HG03159 (cell line): ENCODE measurements around the gene BMAL1.

ENCODE experiments used
- ATAC-seq: cut with Tn5 transposase; IDR thresholded peaks from one replicate; pipeline ENCODE4 v1.9.1; 2021; ENCODE audit warnings: mild to moderate bottlenecking, moderate library complexity; ENCODE audit not compliant: unreplicated experiment

The BMAL1 gene

DNA sequence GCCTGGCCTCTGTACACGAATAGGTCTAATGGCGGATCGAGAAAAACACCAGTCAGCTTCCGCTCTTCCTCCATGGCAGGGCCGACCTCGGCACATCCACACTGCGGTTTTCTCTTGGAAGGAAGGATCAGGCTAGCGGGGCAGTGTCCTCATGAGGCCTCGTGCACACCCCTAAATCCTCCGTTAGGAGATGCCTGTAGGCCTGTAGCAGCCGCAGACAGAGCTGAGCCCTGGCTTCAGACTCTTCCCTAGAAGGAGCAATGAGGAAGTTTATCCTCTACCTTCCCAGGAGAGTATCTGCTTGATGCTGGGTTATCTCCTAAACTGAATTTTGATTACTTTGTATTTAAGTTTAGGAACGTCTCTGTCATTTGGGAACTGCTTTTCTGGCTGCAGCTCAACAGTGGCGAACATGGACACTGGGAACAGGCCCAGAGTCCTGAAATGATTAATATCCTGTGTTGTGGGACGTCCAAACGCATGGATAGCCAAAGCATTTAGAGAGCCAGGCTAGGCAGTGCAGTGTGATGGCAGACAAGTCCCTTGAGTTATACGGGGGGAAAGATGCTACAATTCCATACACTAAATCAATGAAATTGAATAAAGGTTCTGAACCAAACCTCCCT lies 16.5 kb upstream of the BMAL1 start:
- ATAC-seq, result no peak

DNA sequence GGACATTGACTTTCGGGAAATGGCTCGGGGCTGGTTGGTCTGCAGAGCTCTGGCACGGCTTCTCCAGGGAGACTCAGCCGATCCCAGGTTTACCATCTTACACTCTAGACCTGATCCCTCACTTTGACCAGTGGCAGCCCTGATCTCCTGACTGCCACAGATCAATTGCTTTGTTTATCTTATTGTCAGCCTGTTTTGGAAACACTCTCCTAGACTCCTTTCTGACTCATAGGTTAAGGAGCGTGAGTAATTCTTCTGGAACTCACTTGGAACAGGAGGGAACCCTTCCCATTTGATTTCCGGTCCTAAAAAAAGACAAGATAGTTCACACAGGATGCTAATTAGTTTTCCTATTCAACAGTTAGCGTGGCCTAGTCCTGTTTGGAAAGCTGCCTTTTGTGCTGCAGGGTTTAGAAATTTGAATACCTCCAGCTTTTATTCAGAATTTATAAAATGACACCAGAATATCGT lies 16.0 kb upstream of the BMAL1 start:
- ATAC-seq, result no peak

DNA sequence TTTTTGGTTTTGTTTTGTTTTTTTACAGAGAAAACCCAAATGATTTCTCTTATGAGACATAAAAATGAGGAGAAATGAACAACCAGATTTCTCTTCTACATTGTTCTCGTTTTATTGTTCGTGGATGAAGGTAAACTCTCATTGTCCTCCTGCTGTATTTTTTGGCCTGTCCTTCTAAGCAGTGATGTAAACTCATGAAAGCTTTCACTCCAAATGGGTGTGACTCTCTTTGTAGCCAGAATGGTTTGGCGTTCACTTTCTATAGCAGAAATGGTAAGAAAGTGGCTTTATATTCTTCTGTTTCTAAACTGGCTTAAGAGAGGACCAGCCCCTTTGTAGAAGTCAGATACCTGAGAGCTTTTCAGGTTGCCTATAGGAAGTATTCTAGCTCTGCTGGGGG lies 15.5 kb upstream of the BMAL1 start:
- ATAC-seq, result no peak

DNA sequence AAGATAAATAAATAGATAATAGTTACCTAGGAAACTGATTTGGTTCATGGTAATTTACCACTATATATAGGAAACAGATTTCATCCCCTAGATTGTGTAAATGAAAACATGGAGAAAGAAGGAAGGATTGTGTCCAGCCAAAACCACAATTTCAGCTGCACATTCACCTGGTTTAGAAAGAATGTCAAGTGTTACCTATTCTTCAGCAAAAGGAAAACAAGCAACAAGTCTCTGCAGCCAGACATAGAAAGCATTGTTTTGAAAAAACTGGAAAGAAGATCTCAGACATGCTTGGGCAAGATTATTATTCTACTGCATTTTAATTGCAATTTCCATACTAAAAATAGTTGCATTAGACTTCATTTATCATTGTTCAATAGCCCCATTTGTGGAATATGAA lies 8.8 kb upstream of the BMAL1 start:
- no peak for ATAC-seq

DNA sequence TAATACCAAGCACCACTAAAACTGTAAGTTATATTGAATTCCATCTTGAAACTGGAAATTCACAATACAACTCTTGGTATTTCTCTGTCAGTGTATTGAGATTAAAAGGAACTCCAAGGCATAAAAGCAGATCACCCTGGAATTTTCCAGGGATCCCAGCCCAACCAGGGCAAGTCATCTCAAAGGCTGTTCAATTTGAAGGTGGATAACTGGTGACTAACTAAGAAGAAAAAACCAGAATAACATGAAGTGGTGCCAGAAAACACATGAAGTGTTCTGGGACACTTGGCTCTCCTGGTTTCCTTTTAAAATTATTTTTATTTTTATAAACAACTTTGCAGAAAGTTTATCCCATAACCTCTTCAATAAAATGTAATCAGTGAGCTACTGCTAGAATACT lies 7.8 kb upstream of the BMAL1 start:
- no peak for ATAC-seq

DNA sequence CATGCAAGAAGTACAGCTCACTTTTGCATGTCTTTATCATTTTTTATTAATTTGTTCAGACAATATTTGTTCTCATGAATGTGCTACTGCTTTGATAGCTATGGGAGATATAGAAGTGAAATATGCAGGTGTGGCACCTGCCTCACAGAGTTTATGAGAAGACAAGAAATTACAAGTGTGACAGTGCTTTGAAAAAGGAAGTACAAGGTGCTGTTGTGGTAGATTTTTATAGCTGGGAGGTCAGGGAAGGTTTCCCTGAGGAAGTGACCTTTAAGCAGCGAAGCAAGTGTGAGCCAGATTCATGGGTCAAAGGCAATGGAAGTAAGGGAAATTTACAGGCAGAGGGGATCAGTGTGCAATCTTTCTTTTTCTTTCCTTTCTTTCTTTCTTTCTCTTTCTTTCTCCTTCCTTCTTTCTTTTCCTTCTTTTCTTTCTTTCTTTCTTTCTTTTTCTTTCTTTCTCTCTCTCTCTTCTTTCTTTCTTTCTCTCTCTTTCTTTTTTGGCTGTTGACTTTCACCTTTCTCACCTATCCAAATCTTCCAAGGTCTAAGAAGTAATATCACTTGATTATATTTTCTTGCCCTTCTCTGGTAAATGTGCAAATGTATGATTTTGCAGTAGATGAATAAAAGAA lies 6.4 kb upstream of the BMAL1 start:
- ATAC-seq, result no peak

DNA sequence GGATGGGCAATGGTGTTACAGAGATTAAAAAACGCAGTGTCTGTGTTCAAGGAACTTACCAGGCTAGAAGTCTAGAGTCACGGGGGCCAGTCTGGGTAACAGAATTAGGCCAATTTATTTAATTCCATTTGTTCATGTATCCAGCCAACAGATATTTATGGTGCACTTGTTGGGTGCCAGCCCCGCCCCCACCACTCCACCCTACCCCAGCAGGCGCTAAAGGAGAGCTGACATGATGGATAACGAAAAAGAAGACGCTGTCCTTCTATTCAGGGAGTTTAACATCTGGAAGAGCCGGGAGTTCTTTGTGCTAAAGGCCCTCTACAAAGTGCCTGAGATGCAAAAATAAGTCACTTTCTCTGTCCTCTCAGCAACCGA lies 1.1 kb upstream of the BMAL1 start:
- ATAC-seq, result no peak

DNA sequence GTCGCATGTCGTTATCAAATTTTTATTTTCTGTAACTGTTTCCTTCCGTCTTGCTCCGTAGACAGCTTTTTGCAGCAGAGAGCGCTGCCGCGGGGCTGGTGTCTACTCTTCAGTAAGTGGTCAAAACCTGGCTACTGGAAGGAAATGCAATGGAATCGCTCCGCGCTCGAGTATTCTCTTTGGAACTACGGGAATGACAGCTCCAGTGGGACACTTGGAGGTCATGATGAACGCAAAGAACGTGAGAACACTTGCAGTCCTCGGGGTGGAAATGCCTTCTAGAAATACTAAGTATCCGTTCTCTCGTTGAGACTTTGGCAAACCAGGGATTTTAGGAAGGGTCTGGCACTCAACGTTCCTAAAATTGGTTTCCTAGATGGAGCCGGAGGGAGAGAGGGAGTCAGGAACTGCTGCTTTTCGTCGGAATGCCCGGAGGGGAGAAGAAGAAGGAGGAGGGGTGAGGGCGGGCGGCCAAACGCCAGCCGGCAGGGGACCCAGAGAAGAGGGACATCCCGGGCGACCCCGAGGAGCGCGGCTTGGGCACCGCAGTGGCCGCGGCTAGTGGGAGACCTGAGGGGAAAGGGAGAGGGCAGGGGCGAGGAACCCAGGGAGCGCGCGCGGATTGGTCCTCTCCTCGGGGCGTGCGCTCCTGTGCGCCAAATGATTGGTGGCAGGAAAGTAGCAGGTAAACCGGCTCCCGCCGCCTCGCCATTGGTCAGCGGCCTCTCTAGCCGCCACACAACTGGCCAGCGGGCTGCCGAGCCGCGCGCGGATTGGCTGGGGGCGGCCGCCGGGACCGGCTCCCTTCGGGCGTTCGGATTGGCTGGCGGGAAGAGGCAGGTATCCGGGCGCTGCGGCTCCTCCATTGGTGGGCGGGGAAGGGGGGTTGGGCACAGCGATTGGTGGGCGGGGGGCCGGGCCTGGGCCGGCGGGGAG lies 490 bp upstream of the BMAL1 start:
- ATAC-seq, result peak; percentile 90

DNA sequence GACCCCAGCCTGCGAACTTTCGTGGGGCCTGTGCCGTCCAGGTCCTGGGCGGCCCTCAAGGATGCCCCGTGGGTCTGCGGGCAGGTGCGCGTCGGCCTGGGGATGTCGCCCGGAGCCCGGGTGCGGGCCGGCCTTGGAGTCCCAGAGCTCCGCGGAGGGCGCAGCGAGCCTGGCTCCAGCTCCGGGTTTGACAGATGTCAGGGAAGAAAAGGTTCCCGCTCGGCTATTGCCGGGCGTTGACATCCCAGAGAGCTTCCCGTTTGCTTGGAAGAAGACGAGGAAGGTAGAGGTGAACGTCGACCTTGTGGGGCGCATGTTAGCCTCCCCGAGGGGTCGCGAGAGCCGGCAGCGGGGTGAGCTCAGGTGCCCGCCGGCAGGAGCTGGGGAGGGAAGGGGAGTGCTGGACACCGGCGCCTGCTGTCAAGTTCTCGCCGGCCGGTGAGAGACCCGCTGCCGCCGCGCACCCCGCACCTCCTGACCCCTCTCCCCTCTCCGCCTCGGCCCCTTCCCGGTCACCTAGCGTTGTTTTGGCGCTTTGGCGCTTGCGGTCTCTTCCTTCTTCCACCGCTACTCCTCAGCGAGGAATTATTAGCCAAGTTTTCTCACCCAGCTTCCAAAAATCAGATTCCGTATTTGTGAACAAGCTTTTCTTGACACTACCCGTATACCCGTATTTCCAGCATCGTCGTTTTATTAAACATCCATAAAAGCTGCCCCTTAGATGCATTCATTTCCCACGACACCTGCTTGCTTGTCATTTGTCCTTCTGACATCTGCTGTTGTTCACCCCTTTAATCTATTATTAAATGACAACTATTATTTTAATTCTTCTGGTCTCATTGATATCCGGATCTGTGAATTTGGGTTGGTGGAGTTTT lies 1.3 kb downstream of the BMAL1 start:
- no peak for ATAC-seq

DNA sequence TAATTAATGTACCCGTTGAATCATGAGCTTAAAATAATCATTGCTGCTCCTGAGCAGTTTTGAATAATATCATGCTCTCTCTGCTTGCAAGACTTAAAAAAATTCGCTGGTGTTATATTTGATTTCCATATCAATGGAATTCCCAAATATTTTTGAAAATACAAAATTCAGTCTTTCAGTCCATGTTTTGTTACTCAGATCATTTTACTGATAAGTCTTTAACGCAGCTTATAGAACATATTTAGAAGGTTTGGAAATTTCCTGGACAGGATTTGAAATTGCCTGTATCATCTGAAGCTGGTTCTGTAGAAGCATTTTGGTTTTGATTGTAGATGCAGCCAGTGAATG lies 1.9 kb downstream of the BMAL1 start:
- ATAC-seq, result no peak

DNA sequence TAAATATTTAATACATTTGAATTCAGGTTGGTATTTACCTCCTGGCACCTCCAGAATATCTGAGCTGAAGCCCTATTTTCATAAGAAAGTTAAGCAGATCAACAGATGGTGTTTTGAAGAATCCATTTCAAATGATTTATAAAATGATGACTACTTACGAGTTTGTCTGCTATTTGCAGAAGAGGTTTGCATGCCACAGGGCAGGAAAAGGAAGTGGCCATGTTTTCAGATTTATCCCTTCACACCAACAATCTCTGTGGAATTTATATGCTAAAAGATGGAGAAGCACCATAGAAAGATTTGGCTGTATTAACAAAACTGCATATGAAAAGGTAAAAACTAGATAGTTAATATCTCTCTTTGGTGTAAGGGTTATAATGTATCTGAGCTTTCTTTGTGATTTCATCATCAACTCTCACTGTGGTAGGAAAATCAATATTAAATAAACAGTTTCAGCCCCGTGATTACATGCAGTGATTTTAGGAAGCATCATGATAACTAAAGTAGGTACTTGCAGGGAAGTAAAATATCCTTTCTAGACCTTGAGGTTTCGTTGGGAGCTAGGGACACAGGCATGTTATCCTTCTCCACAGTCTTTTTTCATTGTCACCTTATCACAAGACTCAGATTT lies 2.6 kb downstream of the BMAL1 start:
- no peak for ATAC-seq

DNA sequence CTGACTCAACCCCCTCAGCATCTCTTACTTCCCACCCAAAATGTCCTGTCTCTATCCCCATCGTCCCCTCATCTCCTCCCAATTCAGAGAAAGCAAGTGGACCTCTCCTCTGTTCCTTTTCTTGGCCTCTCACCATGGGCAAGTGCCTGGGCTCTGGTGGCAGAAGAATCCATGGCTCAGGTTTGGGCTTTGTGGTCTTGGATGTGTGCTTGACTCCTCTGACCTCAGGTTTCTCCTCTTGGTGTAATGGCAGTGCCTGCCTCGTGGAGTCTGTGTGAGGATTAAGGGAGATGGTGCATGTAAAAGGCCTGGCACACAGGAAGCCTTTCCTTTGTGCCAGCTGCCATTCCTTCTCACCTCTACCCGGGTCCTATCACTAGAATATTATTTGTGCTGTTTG lies 3.2 kb downstream of the BMAL1 start:
- ATAC-seq, result no peak

DNA sequence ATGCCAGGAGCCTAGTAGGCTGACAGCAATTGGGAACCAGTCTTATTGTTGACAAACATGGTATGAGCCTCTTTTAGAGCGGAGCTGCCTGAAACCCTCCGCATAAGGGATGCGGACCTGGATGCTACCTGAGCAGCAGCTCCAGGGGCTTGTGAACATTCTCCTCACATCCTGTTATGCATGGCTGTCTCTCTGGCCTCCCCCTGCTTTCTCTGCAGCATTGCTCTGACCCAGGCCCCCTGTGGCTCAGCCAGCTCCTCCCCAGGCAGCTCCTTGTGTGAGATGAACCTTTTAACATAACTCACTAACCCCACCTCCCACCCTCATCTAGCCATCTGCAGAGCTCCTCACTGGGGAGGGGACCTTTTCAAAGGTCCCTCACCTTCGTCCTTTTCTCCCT lies 6.0 kb downstream of the BMAL1 start:
- ATAC-seq, result no peak

DNA sequence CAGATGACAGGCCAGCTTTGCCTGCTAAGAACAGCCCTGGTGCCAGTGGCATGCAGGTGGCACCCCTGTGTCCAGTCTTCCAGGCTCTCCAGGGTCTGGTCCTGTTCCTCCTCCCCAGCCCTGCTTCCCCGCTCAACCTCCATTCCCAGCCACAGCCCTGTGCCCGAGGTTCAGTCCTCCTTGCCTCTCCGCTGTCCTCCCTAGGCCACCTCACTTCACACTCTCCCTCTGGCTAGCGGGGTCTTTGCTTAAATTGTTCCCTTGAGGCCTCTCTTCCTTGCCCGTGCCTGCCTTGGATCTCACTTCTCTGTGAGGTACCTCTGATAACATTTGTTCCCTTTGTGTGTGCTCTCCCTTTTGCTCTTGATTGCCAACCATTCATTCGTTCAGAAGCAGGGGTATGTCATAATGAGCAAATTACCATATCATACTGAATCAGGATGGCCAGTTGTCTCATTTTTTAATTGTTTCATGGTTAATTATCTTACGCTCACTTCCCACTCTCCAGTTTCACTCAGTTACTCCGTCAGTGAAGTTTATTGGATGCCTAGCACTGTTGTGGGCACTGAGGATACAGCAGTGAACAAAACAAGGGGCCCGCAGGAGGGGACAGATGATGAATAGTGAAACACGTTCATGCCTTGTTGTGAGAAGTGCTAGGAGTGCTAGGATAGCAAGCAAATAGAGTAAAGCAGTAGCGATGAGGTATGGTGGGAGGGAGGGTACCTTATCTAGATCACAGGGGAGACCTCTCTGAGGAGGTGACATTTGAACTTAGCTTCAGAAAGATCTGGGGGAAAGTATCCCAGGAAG lies 7.4 kb downstream of the BMAL1 start:
- ATAC-seq, result no peak

DNA sequence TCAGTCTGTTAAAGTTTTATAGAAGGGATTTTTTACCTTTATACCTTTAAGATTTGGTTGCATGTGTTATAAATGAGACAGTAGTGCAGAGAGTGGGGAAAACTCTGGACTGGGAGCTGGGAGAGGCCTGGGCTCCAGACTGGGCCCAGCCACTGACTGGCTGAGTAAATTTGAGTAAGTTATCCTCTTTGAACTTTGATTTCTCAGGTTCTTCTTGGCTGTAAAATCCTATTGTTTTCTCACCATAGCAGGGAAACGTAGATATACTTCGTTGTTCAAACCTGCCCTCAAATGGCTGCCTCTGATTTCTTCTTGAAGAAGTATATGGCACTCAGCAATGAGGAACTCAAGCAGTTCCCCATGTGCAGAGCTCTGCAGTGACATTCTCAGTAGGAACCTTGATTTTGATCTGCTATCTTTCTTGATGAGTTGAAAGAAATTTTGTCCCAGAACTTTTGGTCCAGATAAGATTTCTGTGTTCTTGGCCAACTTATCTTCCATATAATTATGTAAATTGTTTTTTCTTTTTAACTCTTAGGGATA lies 8.8 kb downstream of the BMAL1 start:
- ATAC-seq, result no peak

DNA sequence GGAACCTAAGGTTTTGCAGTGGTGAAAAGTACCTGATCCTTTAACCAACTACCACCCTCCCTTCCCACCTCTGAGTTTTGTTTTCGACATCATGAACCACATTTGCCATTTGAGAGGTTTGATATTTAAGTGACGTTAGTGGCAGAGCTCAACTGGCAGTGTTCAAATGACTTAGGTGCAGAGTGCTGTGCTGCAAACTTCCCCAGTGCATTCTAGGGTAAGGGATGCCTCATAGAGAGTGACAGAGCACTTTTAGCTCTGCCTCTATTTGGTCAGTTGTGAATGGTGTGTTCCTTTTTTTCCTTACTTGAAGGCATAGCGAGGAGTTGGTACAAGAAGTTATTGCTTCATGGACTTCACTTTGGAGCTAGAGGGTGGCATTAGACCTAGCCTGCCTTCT lies 9.4 kb downstream of the BMAL1 start:
- no peak for ATAC-seq

DNA sequence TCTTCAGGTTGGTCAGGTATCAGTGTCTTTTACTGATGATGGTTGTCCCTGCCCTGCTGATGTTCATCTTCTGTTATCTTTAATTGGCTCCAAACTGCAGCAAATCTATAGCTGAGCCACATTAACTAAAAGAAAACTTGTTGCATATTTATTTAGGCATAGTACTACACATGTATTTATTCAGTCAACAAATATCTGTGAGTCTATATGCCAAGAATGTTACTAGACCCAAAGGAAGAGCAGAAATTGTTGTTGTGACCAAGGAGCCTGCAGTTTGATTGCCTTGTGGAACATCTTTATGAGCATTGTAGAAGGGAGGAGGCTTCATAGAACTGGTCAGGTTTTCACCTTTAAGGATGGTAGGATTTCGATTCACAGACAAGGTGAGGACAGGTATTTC lies 10.1 kb downstream of the BMAL1 start:
- no peak for ATAC-seq

DNA sequence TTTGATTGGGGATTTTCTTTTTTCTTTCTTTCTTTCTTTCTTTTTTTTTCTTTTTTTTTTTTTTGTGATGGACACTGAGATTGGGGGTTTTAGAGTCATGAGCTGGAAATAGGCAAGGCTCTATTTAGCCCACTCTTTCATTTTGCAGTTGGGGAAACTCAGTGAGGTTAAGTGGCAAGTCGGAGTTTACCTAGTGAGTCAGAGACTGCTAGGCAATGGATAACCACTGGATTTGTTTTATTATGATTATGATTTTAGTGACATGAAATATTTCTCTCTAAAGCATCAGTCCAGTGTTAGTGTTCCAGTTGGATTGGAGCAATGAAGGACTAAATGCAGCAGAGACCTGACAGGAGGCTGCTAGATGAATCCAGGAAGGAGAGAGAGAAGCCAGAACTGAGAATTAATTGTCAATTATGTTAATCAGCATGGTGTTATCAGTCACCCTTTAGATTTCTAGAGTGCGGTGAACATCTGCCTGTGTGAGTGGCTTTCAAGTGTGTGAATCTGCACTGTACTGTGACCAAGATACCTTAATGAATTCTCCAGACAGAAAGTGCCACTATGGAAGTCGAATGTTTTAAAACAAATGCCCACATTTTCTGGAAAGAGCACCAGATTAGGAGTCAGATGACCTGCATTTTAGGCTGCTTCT lies 10.9 kb downstream of the BMAL1 start:
- peak; percentile 54 for ATAC-seq

DNA sequence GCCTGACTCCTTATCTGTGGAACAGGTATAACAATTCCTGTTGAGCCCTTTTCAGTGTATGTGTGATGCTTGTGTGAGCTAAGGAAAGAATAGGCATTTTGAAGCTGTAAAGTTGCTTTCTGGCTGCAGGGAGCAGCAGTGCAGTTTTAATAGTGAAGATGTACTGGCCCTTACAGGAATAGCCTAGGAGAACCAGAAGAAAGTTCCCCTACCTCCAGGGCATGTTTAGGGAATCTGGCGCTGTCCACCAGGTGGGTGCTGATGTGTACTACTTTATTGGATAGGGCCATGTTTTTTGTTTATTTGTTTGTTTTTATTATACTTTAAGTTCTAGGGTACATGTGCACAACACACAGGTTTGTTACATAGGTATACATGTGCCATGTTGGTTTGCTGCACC lies 11.5 kb downstream of the BMAL1 start:
- no peak for ATAC-seq
